ENCODE results near the gene CDK14.
"Not testable (repeated sequence)": the region's sequence is repeated elsewhere in the genome, so short reads cannot be mapped to it uniquely, and the experiment has no call there.

Gene CDK14

DNA sequence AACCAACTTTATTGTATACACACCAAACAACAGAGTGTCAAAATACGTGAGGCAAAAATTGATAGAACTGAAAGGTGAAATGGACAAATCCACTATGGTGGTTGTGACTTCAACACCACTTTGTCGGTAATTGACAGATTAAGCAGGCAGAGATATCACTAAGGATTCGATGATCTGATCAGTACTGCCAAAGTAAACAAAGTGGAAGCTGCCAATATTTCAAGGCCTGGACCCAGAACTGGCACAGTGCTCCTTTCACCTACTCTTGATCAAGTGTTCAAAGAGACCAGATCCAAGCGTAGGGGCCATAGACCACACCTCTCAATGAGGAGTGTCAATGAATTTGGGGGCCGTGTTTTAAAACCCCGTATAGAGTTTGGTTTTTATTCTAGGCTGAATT lies 167.0 kb downstream of the CDK14 start:
- no peak for DNase-seq

- no peak for DNase-seq
Observed at GRCh38 chr7:90764848-90765570, 168.9 kb downstream of the CDK14 start.

DNA sequence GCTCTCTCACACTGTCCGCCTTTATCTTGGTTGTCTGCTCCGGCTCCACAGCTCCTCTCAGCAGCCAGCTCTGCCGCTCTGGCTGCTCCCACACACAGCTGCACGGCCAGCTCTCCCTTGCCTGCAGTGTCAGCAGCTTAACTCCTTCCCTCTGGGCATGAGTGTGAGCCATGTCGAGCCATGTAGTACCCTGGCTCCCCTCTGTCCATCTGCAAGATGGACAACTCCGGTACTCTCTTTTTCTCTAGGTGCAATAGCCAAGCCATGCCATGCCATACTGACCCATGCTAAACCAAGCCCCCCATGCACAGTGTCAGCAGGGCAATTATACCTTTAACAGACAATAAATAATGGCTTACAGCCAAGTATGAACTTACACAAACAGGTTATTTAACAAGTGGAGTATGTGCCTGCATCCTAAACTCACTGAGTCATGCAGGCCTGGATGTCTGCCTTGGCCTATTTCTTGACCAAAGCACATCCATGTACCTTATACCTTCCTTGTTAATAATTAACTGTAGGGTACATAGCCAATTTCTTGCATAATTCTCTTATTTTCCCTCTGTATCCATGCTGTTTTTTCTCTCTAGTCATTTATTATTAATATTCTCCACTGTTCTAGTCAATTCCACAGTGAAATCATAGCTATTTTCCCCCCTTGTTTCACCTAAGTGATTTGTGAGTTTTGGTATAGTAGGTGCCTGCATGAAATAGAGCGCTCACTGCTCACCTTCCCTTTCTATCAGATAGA lies 170.9 kb downstream of the CDK14 start:
- peak; percentile 10 for DNase-seq

DNA sequence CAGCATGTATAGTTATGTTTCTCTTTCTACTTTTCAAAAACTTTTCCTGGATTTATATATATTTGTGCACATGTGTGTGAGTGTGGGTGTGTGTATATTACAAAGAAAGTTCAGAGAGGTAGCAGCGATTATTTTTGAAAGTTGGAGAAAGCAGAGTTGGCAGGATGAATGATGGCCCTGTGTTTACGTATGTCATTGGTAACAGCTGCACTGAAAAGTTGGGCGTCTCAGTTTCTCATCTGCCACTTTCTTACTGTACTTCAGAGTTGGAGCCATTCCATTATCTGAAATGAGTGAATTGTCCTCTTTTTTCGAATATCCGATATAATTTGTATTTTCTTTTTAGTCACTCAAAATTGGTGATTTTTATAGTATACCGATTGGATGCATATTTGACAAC lies 172.2 kb downstream of the CDK14 start:
- DNase-seq: no peak

GRCh38 chr7:90769036-90769435 lies 172.9 kb downstream of the CDK14 start:
- DNase-seq: no peak

GRCh38 chr7:90769566-90769965 lies 173.4 kb downstream of the CDK14 start:
- DNase-seq: not testable (repeated sequence)

GRCh38 chr7:90771281-90771680 lies 175.2 kb downstream of the CDK14 start:
- DNase-seq: peak; percentile 46

DNA sequence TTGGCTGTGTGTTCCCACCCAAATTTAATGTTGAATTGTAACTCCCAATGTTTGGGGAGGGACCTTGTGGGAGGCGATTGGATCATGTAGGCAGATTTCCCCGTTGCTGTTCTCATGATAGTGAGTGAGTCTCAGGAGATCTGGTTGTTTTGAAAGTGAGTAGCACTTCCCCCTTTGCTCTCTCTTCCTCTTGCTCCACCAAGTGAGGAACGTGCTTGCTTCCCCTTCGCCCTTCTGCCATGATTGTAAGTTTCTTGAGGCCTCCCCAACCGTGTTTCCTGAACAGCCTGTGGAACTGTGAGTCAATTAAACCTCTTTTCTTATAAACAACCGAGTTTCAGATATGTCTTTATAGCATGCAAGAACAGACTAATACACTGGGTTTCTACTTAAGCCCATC lies 176.3 kb downstream of the CDK14 start:
- DNase-seq: no peak

DNA sequence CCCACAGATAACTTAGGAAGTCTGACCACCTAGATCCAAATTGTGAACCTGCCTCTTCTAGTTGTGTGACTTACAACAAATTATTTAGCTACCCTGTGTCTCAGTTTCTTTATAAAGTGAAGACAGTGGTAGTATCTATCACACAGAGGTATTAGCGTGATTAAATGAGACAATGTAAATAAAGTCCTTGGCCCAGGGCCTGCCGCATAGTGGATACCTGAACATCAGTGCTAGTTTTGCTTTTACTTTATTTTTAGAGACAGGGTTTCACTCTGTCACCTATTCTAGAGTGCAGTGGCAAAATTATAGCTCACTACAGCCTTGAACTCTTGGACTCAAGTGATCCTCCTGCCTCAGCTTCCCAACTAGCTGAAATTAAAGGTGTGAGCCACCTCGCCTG lies 177.1 kb downstream of the CDK14 start:
- DNase-seq: no peak

- no peak for DNase-seq
Observed at GRCh38 chr7:90774706-90775105, 178.6 kb downstream of the CDK14 start.

DNA sequence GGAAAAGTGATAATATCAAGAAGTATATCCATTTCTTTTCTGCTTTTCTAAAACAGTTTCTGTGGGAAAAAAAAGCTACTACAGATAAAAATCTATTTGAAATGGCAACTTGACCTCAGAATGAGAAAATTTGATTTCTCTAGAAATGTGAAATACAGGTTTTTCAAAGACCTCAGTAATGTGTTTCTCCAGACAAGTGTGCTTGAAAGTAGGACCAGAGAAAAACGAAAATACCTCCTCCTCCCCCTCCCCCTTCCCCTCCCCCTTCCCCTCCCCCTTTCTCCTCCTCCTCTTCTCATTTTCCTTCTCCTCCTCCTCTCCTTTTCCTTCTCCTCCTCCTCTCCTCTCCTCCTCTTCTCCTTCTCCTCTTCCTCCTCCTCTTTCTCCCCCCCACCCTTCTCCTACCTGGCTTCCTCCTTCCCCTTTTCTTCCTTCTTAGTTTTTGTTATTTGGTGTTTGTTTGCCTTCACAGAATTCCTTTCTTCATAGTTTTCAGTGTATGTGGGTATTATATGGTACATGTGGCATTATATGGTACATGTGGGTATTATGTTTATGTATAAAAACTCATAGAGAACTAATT lies 179.4 kb downstream of the CDK14 start:
- no peak for DNase-seq

DNA sequence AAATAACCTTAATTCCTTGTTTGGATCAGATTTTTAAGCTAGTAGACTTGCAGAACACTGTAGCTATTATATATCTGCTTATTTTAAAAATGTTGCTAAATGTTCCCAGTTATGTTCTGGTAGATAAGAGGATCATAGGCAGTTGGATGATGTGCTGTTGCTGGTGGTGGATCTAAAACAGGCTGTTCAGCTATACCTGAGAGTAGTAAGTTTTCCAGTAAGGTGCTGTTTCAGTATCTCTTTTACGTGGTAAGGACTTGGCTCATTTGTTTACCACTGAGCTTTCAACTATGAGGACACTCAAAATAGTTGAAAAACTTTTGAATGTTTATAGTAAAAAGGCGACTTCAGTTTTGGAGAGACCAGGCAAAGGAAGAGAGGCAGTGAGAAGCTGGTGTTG lies 180.9 kb downstream of the CDK14 start:
- DNase-seq: no peak

GRCh38 chr7:90777465-90777864 lies 181.3 kb downstream of the CDK14 start:
- DNase-seq: no peak

- no peak for DNase-seq
Observed at GRCh38 chr7:90777886-90778285, 181.8 kb downstream of the CDK14 start.

DNA sequence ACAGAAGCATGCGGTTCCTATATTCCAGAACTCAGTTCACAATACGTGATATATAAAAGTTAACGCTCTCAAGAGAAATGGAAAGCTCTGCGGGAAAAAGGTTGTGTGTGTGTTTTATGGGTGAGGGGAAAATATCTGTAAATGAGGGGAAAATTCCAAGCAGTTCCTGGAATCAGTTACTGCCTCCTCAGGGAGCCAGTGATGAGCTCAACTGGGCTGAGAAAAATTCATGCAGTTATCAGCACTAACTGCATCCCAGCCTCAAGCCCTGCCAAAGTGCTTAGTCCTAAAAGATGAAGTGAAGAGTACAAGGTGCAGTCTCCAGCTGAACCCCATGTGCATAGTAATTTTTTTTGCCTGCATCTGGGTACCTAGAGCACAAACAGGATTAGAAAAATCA lies 191.9 kb downstream of the CDK14 start:
- DNase-seq: no peak

DNA sequence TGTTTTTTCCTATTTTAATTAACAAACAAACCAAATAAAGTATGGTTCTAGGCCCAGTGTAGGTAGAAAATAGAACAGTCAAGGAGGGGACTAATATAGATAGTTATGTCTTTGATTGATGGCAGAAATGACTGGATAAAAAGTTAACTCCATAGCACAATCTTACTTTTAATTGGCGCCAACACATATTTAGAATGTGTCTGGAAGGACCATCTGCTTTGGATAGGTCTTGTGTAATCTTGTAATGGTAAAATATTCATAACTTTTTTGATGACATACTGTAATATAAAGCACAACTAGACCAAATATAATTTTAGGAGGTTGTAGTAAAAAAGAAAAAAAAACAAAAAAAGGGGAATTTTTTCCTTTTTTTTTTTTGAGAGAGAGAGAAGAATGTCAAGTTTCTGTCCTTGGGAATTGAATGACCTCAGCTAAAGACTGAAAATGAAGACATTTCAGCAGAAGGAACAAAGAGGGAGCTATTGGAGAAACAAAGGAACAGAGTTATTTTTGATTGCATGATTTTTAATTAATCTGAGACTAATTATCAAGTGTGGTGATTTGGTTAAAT lies 193.7 kb downstream of the CDK14 start:
- DNase-seq: no peak

GRCh38 chr7:90791596-90791995 lies 195.5 kb downstream of the CDK14 start:
- no peak for DNase-seq

DNA sequence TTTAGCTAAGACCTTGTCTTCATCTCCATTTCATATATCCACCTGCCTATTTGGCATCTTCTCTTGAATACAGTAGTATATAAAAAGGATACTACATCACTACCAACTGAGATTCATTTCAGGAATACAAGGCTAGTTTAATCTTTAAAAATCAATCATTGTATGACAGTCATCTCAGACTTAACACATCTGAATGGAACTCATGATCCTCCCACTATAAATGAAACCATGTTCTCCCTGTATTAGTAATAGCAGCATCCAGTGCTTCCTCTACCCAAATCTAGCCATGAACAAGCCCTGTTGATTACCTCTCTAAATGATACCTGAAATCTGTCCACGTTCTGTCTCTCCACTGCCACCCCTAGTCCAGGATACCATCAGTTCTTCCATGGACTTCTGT lies 196.2 kb downstream of the CDK14 start:
- DNase-seq: no peak

DNA sequence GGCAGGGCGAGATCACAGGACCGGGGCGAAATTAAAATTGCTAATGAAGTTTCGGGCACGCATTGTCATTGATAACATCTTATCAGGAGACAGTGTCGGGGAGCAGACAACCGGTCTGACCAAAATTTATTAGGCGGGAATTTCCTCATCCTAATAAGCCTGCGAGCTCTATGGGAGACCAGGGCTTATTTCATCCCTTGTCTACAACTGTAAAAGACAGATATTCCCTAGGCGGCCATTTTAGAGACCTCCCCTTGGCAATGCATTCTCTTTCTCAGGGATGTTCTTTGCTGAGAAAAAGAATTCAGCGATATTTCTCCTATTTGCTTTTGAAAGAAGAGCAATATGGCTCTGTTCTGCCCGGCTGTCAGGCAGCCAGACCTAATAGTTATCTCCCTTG lies 198.1 kb downstream of the CDK14 start:
- not testable (repeated sequence) for DNase-seq

DNA sequence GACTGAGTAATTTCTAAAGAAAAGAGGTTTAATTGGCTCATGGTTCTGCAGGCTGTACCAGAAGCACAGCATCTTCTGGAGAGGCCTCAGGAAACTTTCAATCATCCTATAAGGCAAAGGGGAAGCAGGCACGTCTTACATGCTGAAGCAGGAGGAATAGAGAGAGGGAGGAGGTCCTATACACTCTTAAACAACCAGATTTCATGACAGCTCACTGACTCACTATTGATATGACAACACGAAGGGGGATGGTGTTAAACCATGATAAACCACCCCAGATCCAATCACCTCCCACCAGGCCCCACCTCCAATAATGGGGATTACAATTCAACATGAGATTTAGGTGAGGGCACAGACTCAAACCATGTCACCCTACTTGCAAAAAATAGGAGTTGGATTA lies 201.5 kb downstream of the CDK14 start:
- DNase-seq: peak; percentile 27

DNA sequence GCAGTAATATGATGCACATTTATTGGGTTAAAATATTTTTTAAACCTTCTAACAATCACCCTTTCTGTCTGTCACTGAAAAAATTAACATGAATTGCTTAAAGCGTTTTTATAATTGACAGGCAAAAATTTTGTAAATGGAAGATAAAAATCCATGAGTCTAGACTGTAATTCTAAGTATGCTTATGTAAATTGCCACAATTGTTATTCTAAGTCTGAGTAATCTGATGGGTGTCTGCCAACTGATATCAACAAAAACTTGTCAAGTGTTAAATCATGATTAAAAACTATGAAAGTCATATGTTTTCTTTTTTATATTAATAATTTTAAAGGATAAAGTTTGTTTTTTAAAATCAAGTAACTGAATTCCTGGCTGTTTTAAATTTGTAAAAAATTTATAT lies 208.2 kb downstream of the CDK14 start:
- no peak for DNase-seq

- DNase-seq: not testable (repeated sequence)
Observed at GRCh38 chr7:90815552-90815951, 219.4 kb downstream of the CDK14 start.

- peak; percentile 97 for DNase-seq
Observed at GRCh38 chr7:90816511-90817142, 220.5 kb downstream of the CDK14 start.

All from HCEC 1CT (cell line).